Muscle of leg (tissue), 9 donors: Measurements from ENCODE around the gene CYP1A2. TPM values are rescaled to one million over a fixed set of nuclear protein-coding genes. Genes with fewer than 3 reads are reported as not detected.

ENCODE experiments used
- polyA plus RNA-seq, 8 donors: library from polyadenylated mRNA; unstranded; fragments of 120-200 nt; gene quantifications; one replicate each; pipeline versions ENCODE4 v1.2.1 to v1.2.3, GENCODE V29; 2013; ENCODE audit warnings: inconsistent platforms in 1 of 8, low replicate concordance in 1 of 8; ENCODE audit not compliant: insufficient read length in 8 of 8, insufficient read depth in 1 of 8
- total RNA-seq: library from RNA; stranded (reverse); fragments of 120-200 nt; gene quantifications from one replicate; pipeline ENCODE4 v1.2.4, GENCODE V29; 2013

The CYP1A2 gene
- total and polyA plus RNA-seq, 9 donors = 0.05 to 0.19 (median 0.09) TPM; not detected in 4

Other genes starting within 250 kb of the CYP1A2 start
- gene ARID3B, start 207.6 kb upstream of the CYP1A2 start, total RNA-seq = 2.5 TPM
- gene ARID3B, start 207.6 kb upstream of the CYP1A2 start, polyA plus RNA-seq = 1 to 10 TPM; 3.5 to 6.3 (median 4.7) TPM
- gene CLK3, start 133.0 kb upstream of the CYP1A2 start, total RNA-seq = 31.9 TPM
- gene CLK3, start 133.0 kb upstream of the CYP1A2 start, polyA plus RNA-seq = 10 to 100 TPM; 42.9 to 53.0 (median 48.0) TPM
- 11.0 TPM for gene EDC3, start 52.8 kb upstream of the CYP1A2 start, total RNA-seq
- gene EDC3, start 52.8 kb upstream of the CYP1A2 start, polyA plus RNA-seq = 10 to 100 TPM; 21.2 to 32.5 (median 27.1) TPM
- gene CYP1A1, start 23.3 kb upstream of the CYP1A2 start, total RNA-seq = 0.13 TPM
- gene CYP1A1, start 23.3 kb upstream of the CYP1A2 start, polyA plus RNA-seq = under 1 TPM in 1 of 8 donors, not detected in 7; 0.33 TPM
- 13.5 TPM for gene CSK, start 33.2 kb downstream of the CYP1A2 start, total RNA-seq
- 10 to 100 TPM; 33.2 to 47.0 (median 36.3) TPM for gene CSK, start 33.2 kb downstream of the CYP1A2 start, polyA plus RNA-seq
- gene LMAN1L, start 64.0 kb downstream of the CYP1A2 start, total RNA-seq = 0.04 TPM
- under 1 TPM in 2 of 8 donors, not detected in 6; 0.22 to 0.27 TPM for gene LMAN1L, start 64.0 kb downstream of the CYP1A2 start, polyA plus RNA-seq
- gene CPLX3, start 77.8 kb downstream of the CYP1A2 start, total RNA-seq = not detected
- not detected for gene CPLX3, start 77.8 kb downstream of the CYP1A2 start, polyA plus RNA-seq
- gene ULK3, start 94.3 kb downstream of the CYP1A2 start, total RNA-seq = 29.7 TPM
- 10 to 100 TPM; 28.8 to 44.9 (median 35.8) TPM for gene ULK3, start 94.3 kb downstream of the CYP1A2 start, polyA plus RNA-seq
- 17.3 TPM for gene SCAMP2, start 124.5 kb downstream of the CYP1A2 start, total RNA-seq
- 10 to 100 TPM; 50.3 to 74.5 (median 55.3) TPM for gene SCAMP2, start 124.5 kb downstream of the CYP1A2 start, polyA plus RNA-seq
- 43.8 TPM for gene MPI, start 141.2 kb downstream of the CYP1A2 start, total RNA-seq
- gene MPI, start 141.2 kb downstream of the CYP1A2 start, polyA plus RNA-seq = 10 to 100 TPM; 45.9 to 63.3 (median 54.5) TPM
- 77.6 TPM for gene FAM219B, start 158.0 kb downstream of the CYP1A2 start, total RNA-seq
- 10 to 100 TPM; 40.7 to 51.1 (median 46.3) TPM for gene FAM219B, start 158.0 kb downstream of the CYP1A2 start, polyA plus RNA-seq
- 64.1 TPM for gene COX5A, start 189.2 kb downstream of the CYP1A2 start, total RNA-seq
- gene COX5A, start 189.2 kb downstream of the CYP1A2 start, polyA plus RNA-seq = 100 to 1,000 TPM; 194 to 278 (median 233) TPM
- 1.7 TPM for gene RPP25, start 207.9 kb downstream of the CYP1A2 start, total RNA-seq
- gene RPP25, start 207.9 kb downstream of the CYP1A2 start, polyA plus RNA-seq = 1 to 10 TPM in 7 of 8 donors, under 1 TPM in 1; 0.88 to 2.0 (median 1.5) TPM
- 2.0 TPM for gene SCAMP5, start 246.7 kb downstream of the CYP1A2 start, total RNA-seq
- 10 to 100 TPM in 1 of 8 donors, 1 to 10 TPM in 7; 2.4 to 12.0 (median 4.0) TPM for gene SCAMP5, start 246.7 kb downstream of the CYP1A2 start, polyA plus RNA-seq